ENCODE data around the gene MGAT5.
A peak's percentile ranks its signal among the peaks of the same experiment; 100 is the strongest.

MGAT5 gene

GRCh38 chr2:134231301-134231964 is 22.4 kb upstream of the MGAT5 start:
- DNase-seq, result no peak

GRCh38 chr2:134231965-134232340 is 21.9 kb upstream of the MGAT5 start:
- no peak for DNase-seq

- peak; percentile 54 for DNase-seq
Observed at GRCh38 chr2:134232461-134232860, 21.4 kb upstream of the MGAT5 start.

GRCh38 chr2:134232868-134233727 is 20.8 kb upstream of the MGAT5 start:
- DNase-seq, result peak; percentile 67

- no peak for DNase-seq
Observed at GRCh38 chr2:134233728-134234136, 20.1 kb upstream of the MGAT5 start.

GRCh38 chr2:134234535-134234934 is 19.3 kb upstream of the MGAT5 start:
- DNase-seq, result no peak

GRCh38 chr2:134235510-134236144 is 18.2 kb upstream of the MGAT5 start:
- no peak for DNase-seq

GRCh38 chr2:134238371-134238770 is 15.5 kb upstream of the MGAT5 start:
- no peak for DNase-seq

- no peak for DNase-seq
Observed at GRCh38 chr2:134240061-134240460, 13.8 kb upstream of the MGAT5 start.

- no peak for DNase-seq
Observed at GRCh38 chr2:134241911-134242310, 12.0 kb upstream of the MGAT5 start.

- DNase-seq, result no peak
Observed at GRCh38 chr2:134243244-134243643, 10.6 kb upstream of the MGAT5 start.

GRCh38 chr2:134244086-134244485 is 9.8 kb upstream of the MGAT5 start:
- DNase-seq, result no peak

GRCh38 chr2:134244587-134244986 is 9.3 kb upstream of the MGAT5 start:
- no peak for DNase-seq

GRCh38 chr2:134245340-134245984 is 8.4 kb upstream of the MGAT5 start:
- DNase-seq, result peak; percentile 76

- DNase-seq, result no peak
Observed at GRCh38 chr2:134246154-134246874, 7.6 kb upstream of the MGAT5 start.

- no peak for DNase-seq
Observed at GRCh38 chr2:134247679-134248078, 6.2 kb upstream of the MGAT5 start.

GRCh38 chr2:134248913-134249312 is 5.0 kb upstream of the MGAT5 start:
- DNase-seq, result no peak

- DNase-seq, result no peak
Observed at GRCh38 chr2:134249755-134250154, 4.1 kb upstream of the MGAT5 start.

GRCh38 chr2:134250840-134251461 is 2.9 kb upstream of the MGAT5 start:
- DNase-seq, result no peak

- DNase-seq, result peak; percentile 20
Observed at GRCh38 chr2:134252092-134252750, 1.7 kb upstream of the MGAT5 start.

GRCh38 chr2:134253117-134253704 is 661 bp upstream of the MGAT5 start:
- no peak for DNase-seq
